GM21526 (cell line): ENCODE data around the gene SYTL3.
A peak's percentile ranks its signal among the peaks of the same experiment; 100 is the strongest.

Experiments
- ATAC-seq: cut with Tn5 transposase; IDR thresholded peaks from one replicate; pipeline ENCODE4 v1.9.1; 2021; ENCODE audit warnings: moderate library complexity; ENCODE audit not compliant: unreplicated experiment, low FRiP score

Gene SYTL3

GRCh38 chr6:158715330-158716311 is 65.8 kb downstream of the SYTL3 start:
- ATAC-seq: peak; percentile 58

GRCh38 chr6:158717341-158718330 is 67.8 kb downstream of the SYTL3 start:
- ATAC-seq: peak; percentile 70

- ATAC-seq: no peak
These were observed 68.7 kb downstream of the SYTL3 start for GRCh38 chr6:158718461-158719046.

GRCh38 chr6:158722176-158722729 is 72.4 kb downstream of the SYTL3 start:
- ATAC-seq: no peak

- no peak for ATAC-seq
These were observed 75.8 kb downstream of the SYTL3 start for GRCh38 chr6:158725704-158726103.

- no peak for ATAC-seq
These were observed 80.2 kb downstream of the SYTL3 start for GRCh38 chr6:158729906-158730540.

GRCh38 chr6:158730541-158730907 is 80.7 kb downstream of the SYTL3 start:
- no peak for ATAC-seq

- no peak for ATAC-seq
These were observed 85.2 kb downstream of the SYTL3 start for GRCh38 chr6:158735009-158735408.

- no peak for ATAC-seq
These were observed 87.3 kb downstream of the SYTL3 start for GRCh38 chr6:158737082-158737709.

- ATAC-seq: no peak
These were observed 88.1 kb downstream of the SYTL3 start for GRCh38 chr6:158737710-158738615.

- ATAC-seq: no peak
These were observed 89.8 kb downstream of the SYTL3 start for GRCh38 chr6:158739673-158740072.

- ATAC-seq: no peak
These were observed 93.3 kb downstream of the SYTL3 start for GRCh38 chr6:158743033-158743651.

GRCh38 chr6:158744986-158745430 is 95.2 kb downstream of the SYTL3 start:
- no peak for ATAC-seq

GRCh38 chr6:158751224-158751623 is 101.4 kb downstream of the SYTL3 start:
- no peak for ATAC-seq

- no peak for ATAC-seq
These were observed 102.1 kb downstream of the SYTL3 start for GRCh38 chr6:158751921-158752320.

- ATAC-seq: no peak
These were observed 102.8 kb downstream of the SYTL3 start for GRCh38 chr6:158752613-158753012.

GRCh38 chr6:158753811-158754210 is 104.0 kb downstream of the SYTL3 start:
- ATAC-seq: no peak

- no peak for ATAC-seq
These were observed 104.9 kb downstream of the SYTL3 start for GRCh38 chr6:158754738-158755137.
